Ascending aorta (tissue), 2 donors: ENCODE data around the gene CCDC148. TPM values are rescaled to one million over a fixed set of nuclear protein-coding genes. Genes with fewer than 3 reads are reported as not detected.

Experiments
- DNase-seq, 2 donors: peaks; one replicate each; pipeline ENCODE4 v3.0.0-alpha.2; 2019; ENCODE audit warnings: low spot score in 2 of 2
- H3K27ac ChIP-seq, 2 donors: fragments of 200-600 bp; sonication (generic); one replicate each; pipeline ENCODE4 v1.5.1; 2016 to 2017; ENCODE audit warnings: mild to moderate bottlenecking in 1 of 2
- H3K27me3 ChIP-seq: fragments of 200-600 bp; sonication (generic); one replicate; pipeline ENCODE4 v1.5.1; 2017
- H3K36me3 ChIP-seq, 2 donors: fragments of 200-600 bp; sonication (generic); one replicate each; pipeline ENCODE4 v1.5.1; 2016
- H3K4me1 ChIP-seq, 2 donors: fragments of 200-600 bp; sonication (generic); one replicate each; pipeline ENCODE4 v1.5.1; 2016 to 2017; ENCODE audit warnings: mild to moderate bottlenecking in 1 of 2
- H3K4me3 ChIP-seq, 2 donors: fragments of 200-600 bp; sonication (generic); one replicate each; pipeline ENCODE4 v1.5.1; 2016 to 2017; ENCODE audit warnings: mild to moderate bottlenecking in 1 of 2
- H3K9me3 ChIP-seq, 2 donors: fragments of 200-600 bp; sonication (generic); one replicate each; pipeline ENCODE4 v1.5.1; 2016
- intact Hi-C: fragments of 100-400 bp; cut with DNase I; formaldehyde crosslinking; loops from one replicate; pipeline ENCODE4 v1.15.1; 2023
- total RNA-seq: library from RNA; depleted of rRNA; stranded (reverse); fragments of >200 nt; gene quantifications from one replicate; pipeline ENCODE4 v1.1.0, GENCODE V29; 2016
- TF ChIP-seq, protein P1 (sequence below), 3 experiments: fragments of 200-600 bp in 2 of 3; fragments of 450-650 bp in 1 of 3; sonication (generic) in 2 of 3; IDR thresholded peaks; one replicate each; pipeline ENCODE4 v1.5.1; 2016 to 2019; ENCODE audit warnings: antibody characterized with exemption in 3 of 3, mild to moderate bottlenecking in 1 of 3, moderate library complexity in 1 of 3

CCDC148 gene
- total RNA-seq, 1 donor from 2014 or later: not detected

DNA sequence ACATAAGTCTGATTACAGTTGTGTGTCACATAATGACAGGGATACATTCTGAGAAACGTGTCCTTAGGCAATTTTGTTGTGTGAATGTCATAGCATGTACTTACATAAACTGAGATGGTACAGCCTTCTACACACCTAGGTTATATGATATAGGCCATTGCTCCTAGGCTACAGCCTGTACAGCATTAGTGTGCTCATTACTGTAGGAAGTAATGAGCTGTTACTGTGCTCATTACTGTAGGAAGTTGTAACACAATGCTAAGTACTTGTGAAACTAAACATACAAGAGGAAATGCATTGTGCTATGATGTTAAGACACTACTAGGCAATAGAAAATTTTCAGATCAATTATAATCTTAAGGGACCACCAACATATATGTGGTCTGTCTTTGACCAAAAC is 282.1 kb downstream of the CCDC148 start:
- DNase-seq: no peak
- Histone ChIP-seq H3K27me3 (no peaks in the 10 kb centered on the region), H3K9me3 (no peaks in the 10 kb centered on the region), H3K36me3 (no peaks in the 10 kb centered on the region), H3K4me1 (no peaks in the 10 kb centered on the region), H3K4me3 (no peak overlapping the region), H3K27ac (no peak overlapping the region)
- intact Hi-C loops: no loop called here
- TF ChIP-seq, protein P1, sequence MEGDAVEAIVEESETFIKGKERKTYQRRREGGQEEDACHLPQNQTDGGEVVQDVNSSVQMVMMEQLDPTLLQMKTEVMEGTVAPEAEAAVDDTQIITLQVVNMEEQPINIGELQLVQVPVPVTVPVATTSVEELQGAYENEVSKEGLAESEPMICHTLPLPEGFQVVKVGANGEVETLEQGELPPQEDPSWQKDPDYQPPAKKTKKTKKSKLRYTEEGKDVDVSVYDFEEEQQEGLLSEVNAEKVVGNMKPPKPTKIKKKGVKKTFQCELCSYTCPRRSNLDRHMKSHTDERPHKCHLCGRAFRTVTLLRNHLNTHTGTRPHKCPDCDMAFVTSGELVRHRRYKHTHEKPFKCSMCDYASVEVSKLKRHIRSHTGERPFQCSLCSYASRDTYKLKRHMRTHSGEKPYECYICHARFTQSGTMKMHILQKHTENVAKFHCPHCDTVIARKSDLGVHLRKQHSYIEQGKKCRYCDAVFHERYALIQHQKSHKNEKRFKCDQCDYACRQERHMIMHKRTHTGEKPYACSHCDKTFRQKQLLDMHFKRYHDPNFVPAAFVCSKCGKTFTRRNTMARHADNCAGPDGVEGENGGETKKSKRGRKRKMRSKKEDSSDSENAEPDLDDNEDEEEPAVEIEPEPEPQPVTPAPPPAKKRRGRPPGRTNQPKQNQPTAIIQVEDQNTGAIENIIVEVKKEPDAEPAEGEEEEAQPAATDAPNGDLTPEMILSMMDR (IDR thresholded peaks at IDR 0.05): no peak

DNA sequence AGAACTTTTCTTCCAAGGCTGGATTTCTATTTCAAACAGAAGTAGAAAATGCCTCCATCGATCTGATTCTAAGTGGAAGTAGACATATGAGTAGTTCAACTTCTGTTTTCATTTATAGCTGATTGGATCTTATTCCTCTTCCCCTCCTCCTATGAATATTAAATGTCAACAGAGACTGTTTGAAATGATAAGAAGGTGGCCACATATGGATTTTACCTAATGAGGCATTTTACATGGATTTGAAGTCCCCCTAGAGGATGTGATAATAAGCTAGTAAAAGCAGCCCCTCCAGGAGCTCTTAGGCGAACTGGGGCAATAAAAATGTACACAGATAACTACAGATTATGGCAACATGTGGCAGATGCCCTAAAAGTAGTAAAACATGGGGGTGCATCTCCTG is 283.8 kb downstream of the CCDC148 start:
- H3K27ac ChIP-seq: no peak overlapping the region
- H3K4me1 ChIP-seq: no peaks in the 10 kb centered on the region
- H3K27me3 ChIP-seq: no peaks in the 10 kb centered on the region
- H3K9me3 ChIP-seq: no peaks in the 10 kb centered on the region
- DNase-seq: no peak
- TF ChIP-seq, protein P1 (IDR thresholded peaks at IDR 0.05): no peak
- no peak overlapping the region for H3K4me3 ChIP-seq
- intact Hi-C loops: no loop called here
- H3K36me3 ChIP-seq: no peaks in the 10 kb centered on the region

DNA sequence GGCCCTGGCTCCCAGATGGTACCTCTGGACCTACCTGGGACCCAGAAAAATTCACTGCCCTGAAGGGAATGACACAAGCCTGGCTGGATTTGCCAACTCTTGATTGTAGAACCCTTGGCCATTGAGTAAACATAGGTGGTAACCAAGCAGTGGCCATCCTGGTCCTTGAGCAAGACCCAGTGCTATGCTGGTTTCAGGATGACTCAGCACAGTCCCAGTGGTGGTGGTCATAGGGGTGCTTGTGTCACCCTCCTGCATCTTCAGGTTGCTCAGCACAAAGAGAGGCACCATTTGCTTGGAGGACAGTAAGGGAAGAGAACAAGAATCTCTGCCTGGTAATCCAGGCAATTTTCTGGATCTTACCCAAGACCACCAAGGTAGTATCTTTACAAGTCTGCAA is 302.0 kb downstream of the CCDC148 start:
- H3K36me3 ChIP-seq: no peaks in the 10 kb centered on the region
- no peak for DNase-seq
- no peaks in the 10 kb centered on the region for H3K9me3 ChIP-seq
- no peaks in the 10 kb centered on the region for H3K27me3 ChIP-seq
- no peak overlapping the region for H3K27ac ChIP-seq
- TF ChIP-seq, protein P1 (IDR thresholded peaks at IDR 0.05): no peak
- no peak overlapping the region for H3K4me3 ChIP-seq
- intact Hi-C loops: no loop called here
- H3K4me1 ChIP-seq: no peaks in the 10 kb centered on the region

DNA sequence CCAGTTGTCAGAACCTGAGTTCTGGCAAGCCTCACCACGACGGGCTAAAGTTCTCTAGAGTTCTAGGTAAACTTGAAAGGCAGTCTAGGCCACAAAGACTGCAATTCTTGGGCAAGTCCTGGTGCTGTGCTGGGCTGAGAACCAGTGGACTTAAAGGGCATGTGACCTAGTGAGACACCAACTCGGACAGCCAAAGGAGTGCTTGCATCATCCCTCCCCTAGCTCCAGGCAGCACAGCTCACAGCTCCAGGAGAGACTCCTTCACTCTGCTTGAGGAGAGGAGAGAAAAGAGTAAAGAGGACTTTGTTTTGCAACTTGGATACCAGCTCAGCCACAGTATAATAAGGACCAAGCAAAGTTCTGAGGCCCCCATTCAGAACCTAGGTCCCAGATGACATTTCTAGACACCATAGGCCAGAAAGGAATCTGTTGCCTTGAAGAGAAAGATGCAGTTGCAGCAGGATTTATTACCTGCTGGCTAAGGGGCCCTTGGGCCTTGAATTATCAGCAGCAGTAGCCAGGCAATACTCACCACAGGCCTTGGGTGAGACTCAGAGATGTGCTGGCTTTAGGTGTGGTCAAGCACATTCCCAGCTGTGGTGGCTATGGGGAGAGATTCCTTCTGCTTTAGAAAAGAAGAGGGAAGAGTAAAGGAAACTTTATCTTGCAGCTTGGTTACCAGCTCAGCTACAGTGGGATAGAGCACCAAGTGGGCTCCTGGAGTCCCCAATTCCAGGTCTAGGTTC is 303.1 kb downstream of the CCDC148 start:
- Histone ChIP-seq H3K36me3 (no peaks in the 10 kb centered on the region), H3K27me3 (no peaks in the 10 kb centered on the region), H3K4me3 (no peak overlapping the region), H3K27ac (no peak overlapping the region), H3K4me1 (no peaks in the 10 kb centered on the region), H3K9me3 (no peaks in the 10 kb centered on the region)
- TF ChIP-seq, protein P1 (IDR thresholded peaks at IDR 0.05): no peak
- no peak for DNase-seq
- intact Hi-C loops: no loop called here

DNA sequence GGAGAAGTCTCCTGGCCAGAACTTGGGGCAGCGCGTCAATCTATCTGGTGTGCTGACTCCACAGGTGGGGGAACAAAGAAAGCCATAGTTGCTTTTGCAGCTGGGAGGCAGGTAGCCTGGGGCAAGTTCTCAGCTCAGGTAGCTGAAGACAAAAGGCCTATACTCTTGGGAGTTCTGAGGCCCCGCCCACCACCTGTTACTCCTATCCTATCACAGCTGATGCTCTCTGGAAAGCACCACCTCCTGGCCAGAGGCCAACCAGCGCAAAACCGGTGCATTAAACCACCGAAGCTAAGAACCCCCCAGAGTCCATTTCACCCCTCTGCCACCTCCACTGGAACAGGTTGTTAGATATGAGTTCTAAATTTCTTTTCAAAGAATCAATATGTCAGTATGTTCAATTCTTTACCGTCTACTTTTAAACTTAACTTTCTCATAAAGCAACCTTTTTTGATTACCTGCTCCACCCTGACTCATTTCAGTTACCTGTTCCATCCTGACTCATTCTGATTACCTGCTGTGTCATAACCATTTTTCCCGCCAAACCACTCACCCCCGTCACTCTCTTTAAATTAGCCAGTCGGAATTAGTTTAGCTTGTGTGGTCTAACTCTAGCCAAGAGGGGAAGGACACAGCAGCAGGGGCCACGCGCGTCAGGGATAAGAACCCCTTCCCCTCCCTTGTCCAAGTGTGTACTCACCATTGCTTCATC is 311.5 kb downstream of the CCDC148 start:
- no peak overlapping the region for H3K4me3 ChIP-seq
- H3K4me1 ChIP-seq: no peaks in the 10 kb centered on the region
- intact Hi-C loops: no loop called here
- no peak overlapping the region for H3K27ac ChIP-seq
- no peaks in the 10 kb centered on the region for H3K9me3 ChIP-seq
- H3K36me3 ChIP-seq: no peaks in the 10 kb centered on the region
- TF ChIP-seq, protein P1 (IDR thresholded peaks at IDR 0.05): no peak
- DNase-seq: no peak
- no peaks in the 10 kb centered on the region for H3K27me3 ChIP-seq
